Measurements from ENCODE around the gene FBXW7. TPM values are rescaled to one million over a fixed set of nuclear protein-coding genes. Genes with fewer than 3 reads are reported as not detected.

The FBXW7 gene
- polyA plus RNA-seq, 1 of the 3 experiments (the other 2 are of a cell fraction): 7.7 TPM

GRCh38 chr4:152577708-152578396, 42.0 kb upstream of the FBXW7 start:
- no peak overlapping the region for H3K27ac ChIP-seq (ENCODE audit: low read depth in 2 of 2, low read length in 1 of 2)
- no peaks in the 10 kb centered on the region; a peak in 1 of 4 replicates for H3K4me1 ChIP-seq (ENCODE audit: control insufficient read depth in 1 of 2, insufficient read depth in 2 of 2, low read depth in 1 of 2, low read length in 1 of 2)
- WGBS (ENCODE audit: low lambda C conversion rate): 70% methylated on average over 5 of the region's 6 CpGs
- H3K4me2 ChIP-seq: no peak overlapping the region
- no peaks in the 10 kb centered on the region for H4K20me1 ChIP-seq (ENCODE audit: insufficient read depth)
- H3K79me2 ChIP-seq (ENCODE audit: insufficient read depth): no peaks in the 10 kb centered on the region
- H2AFZ ChIP-seq (ENCODE audit: low read depth): no peak overlapping the region
- H3K9ac ChIP-seq: no peak overlapping the region
- ChIA-PET POLR2A (no interaction called here), CTCF (interaction anchor here (0.7 to 2.9 kb wide), 5 partner anchors 11 to 952 kb away, joined by 3 to 13 read pairs (median 3); no protein-coding TSS in a partner anchor)
- no peaks in the 10 kb centered on the region for H3K9me3 ChIP-seq
- H3K27me3 ChIP-seq (ENCODE audit: insufficient read depth): no peaks in the 10 kb centered on the region
- DNase-seq: no peak
- no peaks in the 10 kb centered on the region for H3K9me2 ChIP-seq
- TF ChIP-seq POLR2AphosphoS5 (IDR thresholded peaks at IDR 0.05; ENCODE audit: low read depth, low read length) (no peak), CHD2 (IDR thresholded peaks at IDR 0.05; ENCODE audit: low read length, partially characterized antibody) (no peak), GATA2 (CRISPR knock-in tag; IDR thresholded peaks at IDR 0.05) (no peak), TEAD4 (IDR thresholded peaks at IDR 0.05; ENCODE audit: borderline replicate concordance, insufficient read depth) (no peak), JUND (IDR thresholded peaks at IDR 0.05) (no peak), EZH2phosphoT487 (IDR thresholded peaks at IDR 0.05; ENCODE audit: borderline replicate concordance, low read depth) (no peak), TAF1 (IDR thresholded peaks at IDR 0.05; ENCODE audit: borderline replicate concordance, low read depth, low read length) (no peak), TCF12 (IDR thresholded peaks at IDR 0.05) (no peak), RCOR1 (IDR thresholded peaks at IDR 0.05; ENCODE audit: low read length) (no peak), ELF1 (IDR thresholded peaks at IDR 0.05) (no peak), FOXJ3 (CRISPR knock-in tag; IDR thresholded peaks at IDR 0.05) (no peak), RFX5 (IDR thresholded peaks at IDR 0.05; ENCODE audit: low read length) (no peak)
- TF ChIP-seq, protein P1, sequence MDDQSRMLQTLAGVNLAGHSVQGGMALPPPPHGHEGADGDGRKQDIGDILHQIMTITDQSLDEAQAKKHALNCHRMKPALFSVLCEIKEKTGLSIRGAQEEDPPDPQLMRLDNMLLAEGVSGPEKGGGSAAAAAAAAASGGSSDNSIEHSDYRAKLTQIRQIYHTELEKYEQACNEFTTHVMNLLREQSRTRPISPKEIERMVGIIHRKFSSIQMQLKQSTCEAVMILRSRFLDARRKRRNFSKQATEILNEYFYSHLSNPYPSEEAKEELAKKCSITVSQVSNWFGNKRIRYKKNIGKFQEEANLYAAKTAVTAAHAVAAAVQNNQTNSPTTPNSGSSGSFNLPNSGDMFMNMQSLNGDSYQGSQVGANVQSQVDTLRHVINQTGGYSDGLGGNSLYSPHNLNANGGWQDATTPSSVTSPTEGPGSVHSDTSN (IDR thresholded peaks at IDR 0.05): no peak
- H3K36me3 ChIP-seq (replicated peaks in 1 of 2; ENCODE audit: control insufficient read depth in 1 of 2, insufficient read depth in 2 of 2, low read length in 1 of 2): no peaks in the 10 kb centered on the region
- no peak overlapping the region for H3K4me3 ChIP-seq (ENCODE audit: low read depth in 2 of 2, low read length in 1 of 2)
- H3F3A ChIP-seq (replicated peaks; ENCODE audit: insufficient read depth): no peaks in the 10 kb centered on the region

GRCh38 chr4:152575533-152575932, 39.6 kb upstream of the FBXW7 start:
- Histone ChIP-seq H3K79me2 (ENCODE audit: insufficient read depth) (no peaks in the 10 kb centered on the region), H3K9me2 (no peaks in the 10 kb centered on the region), H4K20me1 (ENCODE audit: insufficient read depth) (no peaks in the 10 kb centered on the region), H3K9me3 (no peaks in the 10 kb centered on the region), H2AFZ (ENCODE audit: low read depth) (no peak overlapping the region), H3K4me2 (no peak overlapping the region), H3K4me1 (ENCODE audit: control insufficient read depth in 1 of 2, insufficient read depth in 2 of 2, low read depth in 1 of 2, low read length in 1 of 2) (no peaks in the 10 kb centered on the region; a peak in 1 of 4 replicates), H3K36me3 (replicated peaks in 1 of 2; ENCODE audit: control insufficient read depth in 1 of 2, insufficient read depth in 2 of 2, low read length in 1 of 2) (no peaks in the 10 kb centered on the region), H3K27ac (ENCODE audit: low read depth in 2 of 2, low read length in 1 of 2) (no peak overlapping the region), H3K4me3 (ENCODE audit: low read depth in 2 of 2, low read length in 1 of 2) (no peak overlapping the region), H3F3A (replicated peaks; ENCODE audit: insufficient read depth) (no peaks in the 10 kb centered on the region), H3K27me3 (ENCODE audit: insufficient read depth) (no peaks in the 10 kb centered on the region), H3K9ac (no peak overlapping the region)
- TF ChIP-seq EP300 (IDR thresholded peaks at IDR 0.05; ENCODE audit: borderline replicate concordance in 1 of 2, low read depth in 1 of 2, low read length in 1 of 2): no peak
- no peak for TF ChIP-seq FOSL2 (IDR thresholded peaks at IDR 0.05; ENCODE audit: borderline replicate concordance, low read depth)
- no peak for TF ChIP-seq TCF12 (IDR thresholded peaks at IDR 0.05)
- TF ChIP-seq, protein P2, sequence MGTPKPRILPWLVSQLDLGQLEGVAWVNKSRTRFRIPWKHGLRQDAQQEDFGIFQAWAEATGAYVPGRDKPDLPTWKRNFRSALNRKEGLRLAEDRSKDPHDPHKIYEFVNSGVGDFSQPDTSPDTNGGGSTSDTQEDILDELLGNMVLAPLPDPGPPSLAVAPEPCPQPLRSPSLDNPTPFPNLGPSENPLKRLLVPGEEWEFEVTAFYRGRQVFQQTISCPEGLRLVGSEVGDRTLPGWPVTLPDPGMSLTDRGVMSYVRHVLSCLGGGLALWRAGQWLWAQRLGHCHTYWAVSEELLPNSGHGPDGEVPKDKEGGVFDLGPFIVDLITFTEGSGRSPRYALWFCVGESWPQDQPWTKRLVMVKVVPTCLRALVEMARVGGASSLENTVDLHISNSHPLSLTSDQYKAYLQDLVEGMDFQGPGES (IDR thresholded peaks at IDR 0.05; ENCODE audit: low read depth, low read length): no peak
- no peak for TF ChIP-seq TAF1 (IDR thresholded peaks at IDR 0.05; ENCODE audit: borderline replicate concordance, low read depth, low read length)
- TF ChIP-seq SIN3A (IDR thresholded peaks at IDR 0.05; ENCODE audit: borderline replicate concordance, low read depth, low read length): no peak
- WGBS (ENCODE audit: low lambda C conversion rate): 69% methylated on average over 1 of the region's 1 CpG
- POLR2A ChIA-PET: no interaction called here
- CTCF ChIA-PET: interaction anchor here (0.6 kb wide), 1 partner anchor 114 kb away, joined by 3 read pairs; no protein-coding TSS in a partner anchor
- no peak for DNase-seq
